Mammary epithelial cell (primary cell): ENCODE data around the gene GLCCI1.

Experiments
- EZH2 ChIP-seq: IDR thresholded peaks from 2 replicates; pipeline ENCODE4 v1.6.1; 2012; ENCODE audit warnings: low read length, inconsistent platforms, borderline replicate concordance
- TF ChIP-seq, protein P1 (sequence below), 2 donors: IDR thresholded peaks in 1 of 2; conservative IDR thresholded peaks in 1 of 2; 2 replicates each; pipeline ENCODE4 v1.5.1; 2011 to 2012; ENCODE audit warnings: inconsistent platforms in 2 of 2, low read length in 2 of 2, mild to moderate bottlenecking in 2 of 2, control low read depth in 1 of 2, low read depth in 1 of 2; ENCODE audit not compliant: insufficient read depth in 1 of 2; ENCODE audit errors: extremely low read depth in 1 of 2

- TF ChIP-seq, protein P1, sequence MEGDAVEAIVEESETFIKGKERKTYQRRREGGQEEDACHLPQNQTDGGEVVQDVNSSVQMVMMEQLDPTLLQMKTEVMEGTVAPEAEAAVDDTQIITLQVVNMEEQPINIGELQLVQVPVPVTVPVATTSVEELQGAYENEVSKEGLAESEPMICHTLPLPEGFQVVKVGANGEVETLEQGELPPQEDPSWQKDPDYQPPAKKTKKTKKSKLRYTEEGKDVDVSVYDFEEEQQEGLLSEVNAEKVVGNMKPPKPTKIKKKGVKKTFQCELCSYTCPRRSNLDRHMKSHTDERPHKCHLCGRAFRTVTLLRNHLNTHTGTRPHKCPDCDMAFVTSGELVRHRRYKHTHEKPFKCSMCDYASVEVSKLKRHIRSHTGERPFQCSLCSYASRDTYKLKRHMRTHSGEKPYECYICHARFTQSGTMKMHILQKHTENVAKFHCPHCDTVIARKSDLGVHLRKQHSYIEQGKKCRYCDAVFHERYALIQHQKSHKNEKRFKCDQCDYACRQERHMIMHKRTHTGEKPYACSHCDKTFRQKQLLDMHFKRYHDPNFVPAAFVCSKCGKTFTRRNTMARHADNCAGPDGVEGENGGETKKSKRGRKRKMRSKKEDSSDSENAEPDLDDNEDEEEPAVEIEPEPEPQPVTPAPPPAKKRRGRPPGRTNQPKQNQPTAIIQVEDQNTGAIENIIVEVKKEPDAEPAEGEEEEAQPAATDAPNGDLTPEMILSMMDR (conservative IDR thresholded peaks at IDR 0.05 in 1 of 2, IDR thresholded peaks at IDR 0.05 in 1 of 2; ENCODE audit: extremely low read depth in 1 of 2, insufficient read depth in 1 of 2, low read depth in 1 of 2, low read length in 2 of 2), result no peak
- TF ChIP-seq EZH2, result no peak
Measured at GRCh38 chr7:7966141-7966734, 2.4 kb upstream of the GLCCI1 start.
